ENCODE measurements around the gene POLR2J. TPM values are rescaled to one million over a fixed set of nuclear protein-coding genes. Genes with fewer than 3 reads are reported as not detected.
"Not testable (repeated sequence)": the region's sequence is repeated elsewhere in the genome, so short reads cannot be mapped to it uniquely, and the experiment has no call there.

Gene POLR2J
- 10 to 100 TPM; 71.2 to 72.9 TPM for total RNA-seq

GRCh38 chr7:102478314-102479208 lies at the start of gene POLR2J:
TSS of gene POLR2J (minus strand) at chr7:102478922. CDS start at chr7:102478860, 62 bp downstream.
- CTCF ChIA-PET, POLR2A ChIA-PET: not testable (repeated sequence)

GRCh38 chr7:102527822-102528793 lies 49.4 kb upstream of the POLR2J start:
- CTCF ChIA-PET, result not testable (repeated sequence)

GRCh38 chr7:102527182-102527581 lies 48.5 kb upstream of the POLR2J start:
- POLR2A ChIA-PET, CTCF ChIA-PET: not testable (repeated sequence)

More at GRCh38 chr7:102527822-102528793, 49.4 kb upstream of the POLR2J start:
- POLR2A ChIA-PET, result not testable (repeated sequence)

- POLR2A ChIA-PET, CTCF ChIA-PET: not testable (repeated sequence)
These were observed 46.1 kb upstream of the POLR2J start for GRCh38 chr7:102524803-102525202.

GRCh38 chr7:102520797-102521196 lies 42.1 kb upstream of the POLR2J start:
- POLR2A ChIA-PET, CTCF ChIA-PET: not testable (repeated sequence)

- POLR2A ChIA-PET, CTCF ChIA-PET: not testable (repeated sequence)
These were observed 38.9 kb upstream of the POLR2J start, which contains the start of gene RASA4B for GRCh38 chr7:102517550-102518147. TSS of gene RASA4B (minus strand) at chr7:102517777. CDS start at chr7:102517710, 67 bp downstream.

GRCh38 chr7:102516951-102517350 lies 38.2 kb upstream of the POLR2J start:
- POLR2A ChIA-PET, CTCF ChIA-PET: not testable (repeated sequence)

- POLR2A ChIA-PET, CTCF ChIA-PET: not testable (repeated sequence)
These were observed 37.2 kb upstream of the POLR2J start for GRCh38 chr7:102515889-102516288.

- CTCF ChIA-PET, POLR2A ChIA-PET: not testable (repeated sequence)
These were observed 36.4 kb upstream of the POLR2J start for GRCh38 chr7:102514881-102515721.

GRCh38 chr7:102512642-102513221 lies 34.0 kb upstream of the POLR2J start:
- CTCF ChIA-PET, result not testable (repeated sequence)

GRCh38 chr7:102511860-102512522 lies 33.3 kb upstream of the POLR2J start:
- POLR2A ChIA-PET, CTCF ChIA-PET: not testable (repeated sequence)

More at GRCh38 chr7:102512642-102513221, 34.0 kb upstream of the POLR2J start:
- POLR2A ChIA-PET, result not testable (repeated sequence)

- CTCF ChIA-PET, POLR2A ChIA-PET: not testable (repeated sequence)
These were observed 31.9 kb upstream of the POLR2J start for GRCh38 chr7:102510575-102510974.

- POLR2A ChIA-PET, CTCF ChIA-PET: not testable (repeated sequence)
These were observed 28.8 kb upstream of the POLR2J start for GRCh38 chr7:102507410-102508088.

GRCh38 chr7:102505298-102506185 lies 26.8 kb upstream of the POLR2J start:
- POLR2A ChIA-PET, CTCF ChIA-PET: not testable (repeated sequence)

- POLR2A ChIA-PET, CTCF ChIA-PET: not testable (repeated sequence)
These were observed 24.4 kb upstream of the POLR2J start for GRCh38 chr7:102503141-102503540.

GRCh38 chr7:102498321-102498720 lies 19.6 kb upstream of the POLR2J start:
- CTCF ChIA-PET, POLR2A ChIA-PET: not testable (repeated sequence)

- POLR2A ChIA-PET, result not testable (repeated sequence)
These were observed 18.6 kb upstream of the POLR2J start for GRCh38 chr7:102497308-102497707.

More at GRCh38 chr7:102497308-102497707, 18.6 kb upstream of the POLR2J start:
- CTCF ChIA-PET, result not testable (repeated sequence)

Measured in activated CD8-positive, alpha-beta memory T cell treated with anti-CD3 and anti-CD28 coated beads for 36 hours (primary cell).